Type B pancreatic cell (in vitro differentiated cells): Measurements from ENCODE around the gene NCEH1. TPM values are rescaled to one million over a fixed set of nuclear protein-coding genes. Genes with fewer than 3 reads are reported as not detected.

Source experiments
- DNase-seq: peaks from one replicate; pipeline ENCODE4 v3.0.0; 2021; ENCODE audit warnings: mixed read lengths; ENCODE audit not compliant: unreplicated experiment; ENCODE audit errors: extremely low spot score
- H3K27ac Mint-ChIP-seq: 2 replicates; pipeline ENCODE4 v1.8.0; 2021; ENCODE audit warnings: mild to moderate bottlenecking, mixed read lengths
- H3K27me3 Mint-ChIP-seq: 2 replicates; pipeline ENCODE4 v1.8.0; 2021; ENCODE audit warnings: mixed read lengths
- H3K36me3 Mint-ChIP-seq: 2 replicates; pipeline ENCODE4 v1.8.0; 2021; ENCODE audit warnings: mixed read lengths
- H3K4me1 Mint-ChIP-seq: one replicate; pipeline ENCODE4 v1.8.0; 2021; ENCODE audit warnings: mixed read lengths; ENCODE audit not compliant: unreplicated experiment
- H3K4me3 Mint-ChIP-seq: 2 replicates; pipeline ENCODE4 v1.8.0; 2021; ENCODE audit warnings: mild to moderate bottlenecking, mixed read lengths
- H3K9me3 Mint-ChIP-seq: 2 replicates; pipeline ENCODE4 v1.8.0; 2021; ENCODE audit warnings: mixed read lengths
- CTCF ChIP-seq: fragments of 200-600 bp; sonication (generic); conservative IDR thresholded peaks from 2 replicates; pipeline ENCODE4 v1.5.0; 2021; ENCODE audit warnings: antibody characterized with exemption, mild to moderate bottlenecking
- total RNA-seq: library from RNA; stranded (reverse); gene quantifications from 2 replicates; pipeline ENCODE4 v1.2.1, GENCODE V29; 2021; ENCODE audit warnings: low replicate concordance

The NCEH1 gene
- total RNA-seq, 1 donor from 2014 or later = 7.0 TPM

DNA sequence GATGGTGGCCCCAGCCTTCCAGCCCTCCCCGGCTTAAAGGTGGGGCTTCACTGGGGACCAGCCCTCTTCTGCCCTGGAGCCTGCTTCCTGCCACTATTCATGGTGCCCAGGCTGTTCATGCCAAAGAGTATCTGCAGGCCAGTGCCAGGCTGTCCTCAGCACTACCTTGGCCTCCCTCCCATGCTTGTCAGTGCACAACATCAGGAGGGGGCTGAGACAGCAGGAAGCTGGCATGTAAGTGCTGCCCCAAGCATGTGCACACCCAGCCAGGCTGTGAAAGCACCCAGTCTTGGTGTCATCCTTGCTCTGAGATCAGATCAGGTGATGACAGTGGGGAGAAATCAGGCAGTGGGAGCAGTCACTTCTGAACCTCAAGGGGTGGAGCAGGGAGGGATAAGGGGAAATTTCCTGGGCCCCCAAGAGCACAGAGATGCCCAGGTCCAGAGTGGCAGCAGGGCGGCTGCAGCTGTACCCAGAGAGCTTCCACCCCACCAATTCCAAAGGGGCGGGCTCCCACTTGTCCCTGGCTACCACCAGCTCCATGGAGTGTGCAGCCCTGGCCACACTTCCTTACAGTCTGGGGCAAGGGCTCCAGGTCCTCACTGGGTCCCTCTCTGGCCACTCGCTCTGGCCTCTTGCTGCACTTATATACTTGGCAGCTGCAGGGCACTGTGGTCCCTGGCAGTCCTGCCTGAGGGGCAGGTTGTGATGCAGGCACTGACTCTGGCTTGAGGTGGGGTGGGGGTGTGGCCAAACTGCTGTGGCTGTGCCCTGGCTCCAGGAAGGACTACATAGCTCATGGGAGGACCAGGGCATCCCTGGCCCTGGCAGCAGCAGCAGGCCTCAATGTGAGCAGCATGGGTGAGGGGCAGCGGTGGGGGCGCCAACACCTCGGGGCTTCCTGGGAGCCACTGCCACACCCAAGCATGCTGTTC is 96.3 kb downstream of the NCEH1 start:
- H3K4me1 Mint-ChIP-seq = no peaks in the 10 kb centered on the region
- peaks cover 12% of the 10 kb centered on the region for H3K9me3 Mint-ChIP-seq
- DNase-seq = no peak
- H3K36me3 Mint-ChIP-seq = no peaks in the 10 kb centered on the region
- H3K4me3 Mint-ChIP-seq = no peak overlapping the region
- TF ChIP-seq CTCF = no peak
- no peaks in the 10 kb centered on the region for H3K27me3 Mint-ChIP-seq
- H3K27ac Mint-ChIP-seq = no peak overlapping the region

- Mint-ChIP-seq H3K36me3 (no peaks in the 10 kb centered on the region), H3K4me3 (no peak overlapping the region), H3K4me1 (no peaks in the 10 kb centered on the region), H3K9me3 (peaks cover 16% of the 10 kb centered on the region), H3K27me3 (no peaks in the 10 kb centered on the region), H3K27ac (no peak overlapping the region)
- no peak for TF ChIP-seq CTCF
- no peak for DNase-seq
These were observed 97.0 kb downstream of the NCEH1 start for GRCh38 chr3:172613845-172614244.

GRCh38 chr3:172612871-172613678 is 97.8 kb downstream of the NCEH1 start:
- no peak for TF ChIP-seq CTCF
- Mint-ChIP-seq H3K27me3 (no peaks in the 10 kb centered on the region), H3K36me3 (no peaks in the 10 kb centered on the region)

DNA sequence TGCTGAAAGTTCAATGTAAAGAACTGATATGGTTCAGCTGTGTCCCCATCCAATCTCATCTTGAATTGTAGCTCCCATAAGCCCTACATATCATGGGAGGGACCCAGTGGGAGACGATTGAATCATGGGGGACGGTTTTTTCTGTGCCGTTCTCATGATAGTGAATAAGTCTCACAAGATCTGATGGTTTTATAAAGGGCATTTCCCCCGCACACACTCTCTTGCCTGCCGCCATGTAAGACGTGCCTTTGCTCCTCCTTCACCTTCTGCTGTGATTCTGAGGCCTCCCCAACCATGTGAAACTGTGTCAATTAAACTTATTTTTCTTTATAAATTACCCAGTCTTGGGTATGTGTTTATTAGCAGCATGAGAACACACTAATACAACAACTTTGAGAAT is 101.1 kb downstream of the NCEH1 start:
- Mint-ChIP-seq H3K4me3 (no peak overlapping the region), H3K27me3 (no peaks in the 10 kb centered on the region), H3K4me1 (peaks cover 5% of the 10 kb centered on the region), H3K9me3 (peaks cover 16% of the 10 kb centered on the region), H3K36me3 (no peaks in the 10 kb centered on the region), H3K27ac (no peak overlapping the region)
- DNase-seq = no peak
- no peak for TF ChIP-seq CTCF

More at GRCh38 chr3:172612871-172613678, 97.8 kb downstream of the NCEH1 start:
- no peak overlapping the region for H3K27ac Mint-ChIP-seq
- no peak for DNase-seq
- peaks cover 16% of the 10 kb centered on the region for H3K9me3 Mint-ChIP-seq
- no peak overlapping the region for H3K4me3 Mint-ChIP-seq
- no peaks in the 10 kb centered on the region for H3K4me1 Mint-ChIP-seq

GRCh38 chr3:172608575-172608974 is 102.3 kb downstream of the NCEH1 start:
- no peak for TF ChIP-seq CTCF
- Mint-ChIP-seq H3K4me1 (peaks cover 5% of the 10 kb centered on the region), H3K9me3 (peaks cover 16% of the 10 kb centered on the region), H3K4me3 (no peak overlapping the region), H3K27me3 (no peaks in the 10 kb centered on the region), H3K36me3 (no peaks in the 10 kb centered on the region), H3K27ac (no peak overlapping the region)
- DNase-seq = no peak
